Measurements from ENCODE around the gene PLPP4.

Gene PLPP4

GRCh38 chr10:120607016-120607709, 150.1 kb downstream of the PLPP4 start:
- in situ Hi-C loops (cut with MboI; ENCODE audit: low sequenced_read_pairs): no loop called here

GRCh38 chr10:120607710-120608703, 151.0 kb downstream of the PLPP4 start:
- in situ Hi-C loops (cut with MboI; ENCODE audit: low sequenced_read_pairs): no loop called here

- in situ Hi-C loops (cut with MboI; ENCODE audit: low sequenced_read_pairs): no loop called here
Observed at GRCh38 chr10:120609006-120609405, 152.0 kb downstream of the PLPP4 start.

GRCh38 chr10:120610791-120611190, 153.8 kb downstream of the PLPP4 start:
- in situ Hi-C loops (cut with MboI; ENCODE audit: low sequenced_read_pairs): no loop called here

GRCh38 chr10:120612756-120613155, 155.7 kb downstream of the PLPP4 start:
- in situ Hi-C loops (cut with MboI; ENCODE audit: low sequenced_read_pairs): no loop called here

GRCh38 chr10:120613180-120613579, 156.2 kb downstream of the PLPP4 start:
- in situ Hi-C loops (cut with MboI; ENCODE audit: low sequenced_read_pairs): no loop called here

GRCh38 chr10:120614680-120615079, 157.7 kb downstream of the PLPP4 start:
- in situ Hi-C loops (cut with MboI; ENCODE audit: low sequenced_read_pairs): no loop called here

- in situ Hi-C loops (cut with MboI; ENCODE audit: low sequenced_read_pairs): no loop called here
Observed at GRCh38 chr10:120616311-120616911, 159.4 kb downstream of the PLPP4 start.

GRCh38 chr10:120628197-120628596, 171.2 kb downstream of the PLPP4 start:
- in situ Hi-C loops (cut with MboI; ENCODE audit: low sequenced_read_pairs): no loop called here

GRCh38 chr10:120630266-120630665, 173.2 kb downstream of the PLPP4 start:
- in situ Hi-C loops (cut with MboI; ENCODE audit: low sequenced_read_pairs): no loop called here

GRCh38 chr10:120632047-120632446, 175.0 kb downstream of the PLPP4 start:
- in situ Hi-C loops (cut with MboI; ENCODE audit: low sequenced_read_pairs): no loop called here

GRCh38 chr10:120632942-120633341, 175.9 kb downstream of the PLPP4 start:
- in situ Hi-C loops (cut with MboI; ENCODE audit: low sequenced_read_pairs): no loop called here

GRCh38 chr10:120634659-120635058, 177.6 kb downstream of the PLPP4 start:
- in situ Hi-C loops (cut with MboI; ENCODE audit: low sequenced_read_pairs): no loop called here
